ENCODE data around the gene SACM1L.

Gene SACM1L

DNA sequence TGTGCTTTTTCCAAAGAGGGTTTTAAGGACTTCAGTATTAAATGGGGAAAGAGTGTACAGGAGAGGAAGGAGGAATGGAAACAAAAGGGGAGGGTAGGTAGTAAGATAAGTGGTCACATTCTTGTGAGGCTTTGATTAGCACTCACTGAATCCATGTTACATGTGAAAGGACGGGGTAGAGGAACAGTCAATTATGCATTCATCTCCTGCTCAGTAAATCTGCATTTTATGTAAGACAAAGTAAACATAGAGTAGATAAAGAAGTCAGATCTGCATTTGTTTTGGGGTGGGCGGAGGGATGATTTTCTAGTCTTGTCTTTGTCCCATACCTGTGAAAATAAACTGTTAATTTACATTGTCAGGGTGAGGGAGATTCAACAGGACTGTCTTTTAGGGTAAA, 50.8 kb downstream of the SACM1L start:
- no peaks in the 10 kb centered on the region for H3K27me3 ChIP-seq (ENCODE audit: insufficient read depth, low read length, poor library complexity)
- H3K4me1 ChIP-seq (ENCODE audit: insufficient read depth, low read length) = no peaks in the 10 kb centered on the region
- peaks cover 98% of the 10 kb centered on the region for H3K36me3 ChIP-seq (ENCODE audit: insufficient read depth, low read length)
- no peak overlapping the region for H2AFZ ChIP-seq (ENCODE audit: low read depth, low read length)
- no peak overlapping the region for H3K4me2 ChIP-seq (ENCODE audit: insufficient read depth, low read length)
- ATAC-seq (ENCODE audit: insufficient read depth, low read depth) (no peak), DNase-seq (no peak)
- H3K27ac ChIP-seq (ENCODE audit: low read length) = no peak overlapping the region
- H3K9me3 ChIP-seq (ENCODE audit: insufficient read depth, low read length, severe bottlenecking) = no peaks in the 10 kb centered on the region
- H3K79me2 ChIP-seq (ENCODE audit: insufficient read depth, low read length) = no peaks in the 10 kb centered on the region
- no peak overlapping the region for H3K4me3 ChIP-seq (ENCODE audit: low read depth in 1 of 2, low read length in 2 of 2)
- no peak overlapping the region for H3K9ac ChIP-seq (ENCODE audit: low read depth, low read length)
- no peaks in the 10 kb centered on the region; the same call in 1 of the 2 replicates for H4K20me1 ChIP-seq (ENCODE audit: insufficient read depth, low read length)
- TF ChIP-seq CTCF (IDR thresholded peaks at IDR 0.05; ENCODE audit: borderline replicate concordance, extremely low read depth, low read length, poor library complexity, severe bottlenecking) (no peak), EZH2 (IDR thresholded peaks at IDR 0.05; ENCODE audit: borderline replicate concordance, low read depth, low read length, severe bottlenecking) (no peak)

- Histone ChIP-seq H3K4me1 (ENCODE audit: insufficient read depth, low read length) (no peaks in the 10 kb centered on the region), H4K20me1 (ENCODE audit: insufficient read depth, low read length) (no peaks in the 10 kb centered on the region; the same call in 1 of the 2 replicates), H3K27ac (ENCODE audit: low read length) (no peak overlapping the region; the same call in 1 of the 2 replicates), H3K9me3 (ENCODE audit: insufficient read depth, low read length, severe bottlenecking) (no peaks in the 10 kb centered on the region), H3K4me3 (ENCODE audit: low read depth in 1 of 2, low read length in 2 of 2) (no peak overlapping the region), H3K4me2 (ENCODE audit: insufficient read depth, low read length) (no peak overlapping the region), H3K79me2 (ENCODE audit: insufficient read depth, low read length) (no peaks in the 10 kb centered on the region), H3K27me3 (ENCODE audit: insufficient read depth, low read length, poor library complexity) (no peaks in the 10 kb centered on the region), H3K9ac (ENCODE audit: low read depth, low read length) (no peak overlapping the region), H3K36me3 (ENCODE audit: insufficient read depth, low read length) (peaks cover 97% of the 10 kb centered on the region), H2AFZ (ENCODE audit: low read depth, low read length) (no peak overlapping the region)
- no peak for TF ChIP-seq EZH2 (IDR thresholded peaks at IDR 0.05; ENCODE audit: borderline replicate concordance, low read depth, low read length, severe bottlenecking)
- no peak for ATAC-seq (ENCODE audit: insufficient read depth, low read depth)
- DNase-seq = no peak
Observed at GRCh38 chr3:45741247-45741646, 52.1 kb downstream of the SACM1L start.

DNA sequence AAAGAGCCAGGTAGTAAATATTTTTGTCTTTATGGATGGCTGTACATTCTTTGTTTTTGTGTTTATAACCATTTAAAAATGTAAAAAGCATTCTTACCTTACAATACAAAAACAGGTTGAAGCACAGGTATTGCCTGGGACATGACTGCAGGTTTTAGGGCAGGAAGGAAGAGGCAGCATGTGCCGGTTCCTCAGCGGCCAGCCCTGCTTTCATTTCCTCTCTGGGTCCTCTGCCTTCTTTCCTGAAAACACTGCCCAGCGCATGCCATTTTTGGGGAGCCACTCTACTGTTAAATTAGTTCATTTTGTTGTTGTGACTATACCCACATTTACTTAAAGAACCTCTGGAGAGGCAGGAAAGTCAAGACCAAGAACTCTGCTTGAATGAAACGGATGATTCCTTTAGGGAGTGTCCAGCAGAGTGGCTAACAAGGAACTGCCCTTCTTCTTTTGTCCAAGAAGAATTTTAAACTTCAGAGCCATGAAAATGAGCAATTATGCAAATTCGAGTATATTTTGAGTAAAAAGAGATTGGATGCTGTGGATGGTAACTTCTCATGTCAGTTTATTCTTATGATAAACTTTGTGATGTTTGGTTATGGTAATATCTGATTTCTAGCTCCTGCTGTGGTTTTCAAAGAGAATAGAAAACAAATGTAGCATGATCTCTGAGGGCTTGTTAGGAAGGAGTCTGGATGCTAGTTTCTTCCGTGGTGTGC, 52.7 kb downstream of the SACM1L start:
- Histone ChIP-seq H3K9me3 (ENCODE audit: insufficient read depth, low read length, severe bottlenecking) (no peaks in the 10 kb centered on the region), H3K27me3 (ENCODE audit: insufficient read depth, low read length, poor library complexity) (no peaks in the 10 kb centered on the region), H3K4me1 (ENCODE audit: insufficient read depth, low read length) (no peaks in the 10 kb centered on the region), H3K4me3 (ENCODE audit: low read depth in 1 of 2, low read length in 2 of 2) (no peak overlapping the region), H3K27ac (ENCODE audit: low read length) (no peak overlapping the region; the same call in 1 of the 2 replicates), H3K9ac (ENCODE audit: low read depth, low read length) (no peak overlapping the region), H4K20me1 (ENCODE audit: insufficient read depth, low read length) (no peaks in the 10 kb centered on the region; the same call in 1 of the 2 replicates), H3K36me3 (ENCODE audit: insufficient read depth, low read length) (peaks cover 96% of the 10 kb centered on the region), H2AFZ (ENCODE audit: low read depth, low read length) (no peak overlapping the region), H3K79me2 (ENCODE audit: insufficient read depth, low read length) (no peaks in the 10 kb centered on the region), H3K4me2 (ENCODE audit: insufficient read depth, low read length) (no peak overlapping the region)
- no peak for DNase-seq
- TF ChIP-seq CTCF (IDR thresholded peaks at IDR 0.05; ENCODE audit: borderline replicate concordance, extremely low read depth, low read length, poor library complexity, severe bottlenecking) = no peak
- TF ChIP-seq EZH2 (IDR thresholded peaks at IDR 0.05; ENCODE audit: borderline replicate concordance, low read depth, low read length, severe bottlenecking) = no peak
- no peak for ATAC-seq (ENCODE audit: insufficient read depth, low read depth)

GRCh38 chr3:45742461-45743089, 53.4 kb downstream of the SACM1L start:
- H3K4me1 ChIP-seq (ENCODE audit: insufficient read depth, low read length) = no peaks in the 10 kb centered on the region
- H4K20me1 ChIP-seq (ENCODE audit: insufficient read depth, low read length) = no peaks in the 10 kb centered on the region; the same call in 1 of the 2 replicates
- no peak overlapping the region for H3K4me3 ChIP-seq (ENCODE audit: low read depth in 1 of 2, low read length in 2 of 2)
- H3K9me3 ChIP-seq (ENCODE audit: insufficient read depth, low read length, severe bottlenecking) = no peaks in the 10 kb centered on the region
- no peaks in the 10 kb centered on the region for H3K27me3 ChIP-seq (ENCODE audit: insufficient read depth, low read length, poor library complexity)
- TF ChIP-seq EZH2 (IDR thresholded peaks at IDR 0.05; ENCODE audit: borderline replicate concordance, low read depth, low read length, severe bottlenecking) = no peak
- no peak for TF ChIP-seq CTCF (IDR thresholded peaks at IDR 0.05; ENCODE audit: borderline replicate concordance, extremely low read depth, low read length, poor library complexity, severe bottlenecking)
- no peak overlapping the region for H3K27ac ChIP-seq (ENCODE audit: low read length)
- peaks cover 95% of the 10 kb centered on the region for H3K36me3 ChIP-seq (ENCODE audit: insufficient read depth, low read length)
- H3K4me2 ChIP-seq (ENCODE audit: insufficient read depth, low read length) = no peak overlapping the region
- no peak overlapping the region for H3K9ac ChIP-seq (ENCODE audit: low read depth, low read length)
- DNase-seq = no peak
- no peaks in the 10 kb centered on the region for H3K79me2 ChIP-seq (ENCODE audit: insufficient read depth, low read length)
- no peak for ATAC-seq (ENCODE audit: insufficient read depth, low read depth)
- H2AFZ ChIP-seq (ENCODE audit: low read depth, low read length) = no peak overlapping the region
